ENCODE data around the gene IFRD2. TPM values are rescaled to one million over a fixed set of nuclear protein-coding genes. Genes with fewer than 3 reads are reported as not detected.
A peak's percentile ranks its signal among the peaks of the same experiment; 100 is the strongest.

The IFRD2 gene
- total and polyA plus RNA-seq, 2 of the 13 experiments (the other 11 are each of a cell fraction or from before 2014, with no cell fraction given) = 32.8 to 96.1 TPM

- TF ChIP-seq PRDM10 (CRISPR knock-in tag; IDR thresholded peaks at IDR 0.05; ENCODE audit: low read depth) = 0 out of 2 replicates have a peak, but pooled peaks have one; percentile 6
- TF ChIP-seq KMT2B (CRISPR knock-in tag; IDR thresholded peaks at IDR 0.05) = no peak
- TF ChIP-seq, protein P1, sequence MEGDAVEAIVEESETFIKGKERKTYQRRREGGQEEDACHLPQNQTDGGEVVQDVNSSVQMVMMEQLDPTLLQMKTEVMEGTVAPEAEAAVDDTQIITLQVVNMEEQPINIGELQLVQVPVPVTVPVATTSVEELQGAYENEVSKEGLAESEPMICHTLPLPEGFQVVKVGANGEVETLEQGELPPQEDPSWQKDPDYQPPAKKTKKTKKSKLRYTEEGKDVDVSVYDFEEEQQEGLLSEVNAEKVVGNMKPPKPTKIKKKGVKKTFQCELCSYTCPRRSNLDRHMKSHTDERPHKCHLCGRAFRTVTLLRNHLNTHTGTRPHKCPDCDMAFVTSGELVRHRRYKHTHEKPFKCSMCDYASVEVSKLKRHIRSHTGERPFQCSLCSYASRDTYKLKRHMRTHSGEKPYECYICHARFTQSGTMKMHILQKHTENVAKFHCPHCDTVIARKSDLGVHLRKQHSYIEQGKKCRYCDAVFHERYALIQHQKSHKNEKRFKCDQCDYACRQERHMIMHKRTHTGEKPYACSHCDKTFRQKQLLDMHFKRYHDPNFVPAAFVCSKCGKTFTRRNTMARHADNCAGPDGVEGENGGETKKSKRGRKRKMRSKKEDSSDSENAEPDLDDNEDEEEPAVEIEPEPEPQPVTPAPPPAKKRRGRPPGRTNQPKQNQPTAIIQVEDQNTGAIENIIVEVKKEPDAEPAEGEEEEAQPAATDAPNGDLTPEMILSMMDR (CRISPR knock-in tag; IDR thresholded peaks at IDR 0.05) = no peak
- no peak for TF ChIP-seq ZNF292 (CRISPR knock-in tag; IDR thresholded peaks at IDR 0.05; ENCODE audit: borderline replicate concordance, low read depth)
- TF ChIP-seq, protein P2, sequence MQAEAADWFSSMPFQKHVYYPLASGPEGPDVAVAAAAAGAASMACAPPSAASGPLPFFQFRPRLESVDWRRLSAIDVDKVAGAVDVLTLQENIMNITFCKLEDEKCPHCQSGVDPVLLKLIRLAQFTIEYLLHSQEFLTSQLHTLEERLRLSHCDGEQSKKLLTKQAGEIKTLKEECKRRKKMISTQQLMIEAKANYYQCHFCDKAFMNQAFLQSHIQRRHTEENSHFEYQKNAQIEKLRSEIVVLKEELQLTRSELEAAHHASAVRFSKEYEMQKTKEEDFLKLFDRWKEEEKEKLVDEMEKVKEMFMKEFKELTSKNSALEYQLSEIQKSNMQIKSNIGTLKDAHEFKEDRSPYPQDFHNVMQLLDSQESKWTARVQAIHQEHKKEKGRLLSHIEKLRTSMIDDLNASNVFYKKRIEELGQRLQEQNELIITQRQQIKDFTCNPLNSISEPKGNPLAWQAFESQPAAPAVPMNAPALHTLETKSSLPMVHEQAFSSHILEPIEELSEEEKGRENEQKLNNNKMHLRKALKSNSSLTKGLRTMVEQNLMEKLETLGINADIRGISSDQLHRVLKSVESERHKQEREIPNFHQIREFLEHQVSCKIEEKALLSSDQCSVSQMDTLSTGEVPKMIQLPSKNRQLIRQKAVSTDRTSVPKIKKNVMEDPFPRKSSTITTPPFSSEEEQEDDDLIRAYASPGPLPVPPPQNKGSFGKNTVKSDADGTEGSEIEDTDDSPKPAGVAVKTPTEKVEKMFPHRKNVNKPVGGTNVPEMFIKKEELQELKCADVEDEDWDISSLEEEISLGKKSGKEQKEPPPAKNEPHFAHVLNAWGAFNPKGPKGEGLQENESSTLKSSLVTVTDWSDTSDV (CRISPR knock-in tag; IDR thresholded peaks at IDR 0.05) = no peak
- TF ChIP-seq GABPB1 (CRISPR knock-in tag; IDR thresholded peaks at IDR 0.05) = no peak
- no peak for TF ChIP-seq BORCS8-MEF2B (CRISPR knock-in tag; IDR thresholded peaks at IDR 0.05)
- no peak for TF ChIP-seq ZNF234 (CRISPR knock-in tag; conservative IDR thresholded peaks at IDR 0.05)
- TF ChIP-seq ZNF883 (CRISPR knock-in tag; IDR thresholded peaks at IDR 0.05; ENCODE audit: not compliant biosample characterization) = no peak
- TF ChIP-seq SYNCRIP (IDR thresholded peaks at IDR 0.05; ENCODE audit: insufficient read depth, low read depth, low read length) = no peak
- TF ChIP-seq ZNF792 (CRISPR knock-in tag; IDR thresholded peaks at IDR 0.05) = no peak
- no peak for TF ChIP-seq ZBTB7A (CRISPR knock-in tag; IDR thresholded peaks at IDR 0.05)
- no peak for TF ChIP-seq GABPA (IDR thresholded peaks at IDR 0.05; ENCODE audit: low read depth, low read length)
- 0 out of 2 replicates have a peak, but pooled peaks have one; percentile 10 for TF ChIP-seq GABPA (CRISPR knock-in tag; IDR thresholded peaks at IDR 0.05; ENCODE audit: low read depth)
- no peak for TF ChIP-seq ZBTB14 (CRISPR knock-in tag; IDR thresholded peaks at IDR 0.05)
- TF ChIP-seq ZBTB33 (CRISPR knock-in tag; IDR thresholded peaks at IDR 0.05) = no peak
Observed at GRCh38 chr3:50323614-50324199, 31.5 kb upstream of the IFRD2 start (continued).

Measured in HepG2 (cell line).